ENCODE results near the gene ZKSCAN7.

GRCh38 chr3:44571024-44571423 is 16.0 kb downstream of the ZKSCAN7 start:
- no peak for TF ChIP-seq CTCF (conservative IDR thresholded peaks at IDR 0.05)
- TF ChIP-seq ZFX (IDR thresholded peaks at IDR 0.05), result no peak
